NCI-H1930 (cell line): ENCODE data around the gene BCR.
"Not testable (repeated sequence)": the region's sequence is repeated elsewhere in the genome, so short reads cannot be mapped to it uniquely, and the experiment has no call there.

Experiments used
- DNase-seq, 2 experiments: peaks; one replicate each; lab custom pipeline; 2025; lab: John Stamatoyannopoulos, UW

BCR gene

DNA sequence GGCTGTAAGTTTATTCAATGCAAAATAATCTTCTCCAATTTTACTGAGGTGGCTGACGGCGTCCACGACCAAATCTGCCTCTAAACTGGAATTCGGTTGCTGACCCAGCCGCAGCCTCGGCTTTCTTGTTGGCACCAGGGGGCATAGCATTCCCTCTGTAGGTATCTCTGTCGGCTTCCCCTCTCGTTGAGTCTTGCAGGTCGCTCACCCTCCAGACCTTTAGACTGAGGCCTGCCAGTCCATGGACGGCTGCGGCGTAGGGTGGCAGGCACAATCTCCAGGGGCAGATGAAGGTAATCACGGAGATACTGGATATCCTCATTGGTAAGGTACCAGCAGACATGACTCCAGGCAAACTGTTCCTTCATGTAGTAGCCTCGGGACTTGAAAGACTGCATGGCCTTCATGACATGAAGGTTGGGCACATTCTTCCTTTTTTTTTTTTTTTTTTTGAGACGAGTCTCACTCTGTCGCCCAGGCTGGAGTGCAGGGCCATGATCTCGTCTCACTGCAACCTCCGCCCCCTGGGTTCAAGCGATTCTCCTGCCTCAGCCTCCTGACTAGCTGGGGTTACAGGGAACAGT lies 142.3 kb downstream of the BCR start:
- DNase-seq = not testable (repeated sequence)

- not testable (repeated sequence) for DNase-seq
These were observed 143.8 kb downstream of the BCR start for GRCh38 chr22:23323960-23324688.

DNA sequence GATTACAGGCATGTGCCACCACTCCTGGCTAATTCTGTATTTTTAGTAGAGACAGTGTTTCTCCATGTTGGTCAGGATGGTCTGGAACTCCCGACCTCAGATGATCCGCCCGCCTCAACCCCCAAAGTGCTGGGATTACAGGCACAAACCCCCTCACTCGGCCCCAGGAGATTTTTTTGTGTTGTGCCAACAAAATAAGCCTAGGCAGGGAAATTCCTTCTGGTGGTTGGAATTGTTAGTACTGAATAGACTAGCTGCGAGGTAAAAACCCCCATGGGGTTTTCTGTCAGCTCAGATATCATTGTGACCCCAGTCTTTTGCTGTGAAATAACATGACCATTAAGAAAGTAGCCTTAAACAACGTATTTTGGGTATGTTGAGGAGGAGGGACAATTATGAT lies 144.9 kb downstream of the BCR start:
- DNase-seq = no peak

- DNase-seq = not testable (repeated sequence)
These were observed 153.5 kb downstream of the BCR start for GRCh38 chr22:23333822-23334221.

DNA sequence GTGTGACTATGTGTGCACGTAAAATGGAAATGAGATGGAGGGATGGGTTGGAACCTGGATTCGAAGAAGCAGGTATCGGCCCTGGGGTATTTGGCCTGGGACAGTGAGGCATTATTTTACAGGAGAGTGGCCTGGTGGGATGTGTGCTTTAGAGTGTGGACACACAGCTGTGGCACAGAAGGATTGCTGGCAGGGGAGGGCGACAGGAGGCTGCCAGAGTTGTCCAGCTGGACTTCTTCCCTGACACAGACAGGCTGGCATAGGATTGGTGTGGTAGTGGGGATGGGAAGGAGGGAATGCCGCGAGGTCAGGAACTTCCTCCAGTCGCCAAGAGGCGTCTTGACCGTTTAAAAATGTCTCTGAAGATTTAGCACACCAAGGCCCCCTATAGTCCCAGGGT lies 157.4 kb downstream of the BCR start:
- not testable (repeated sequence) for DNase-seq

DNA sequence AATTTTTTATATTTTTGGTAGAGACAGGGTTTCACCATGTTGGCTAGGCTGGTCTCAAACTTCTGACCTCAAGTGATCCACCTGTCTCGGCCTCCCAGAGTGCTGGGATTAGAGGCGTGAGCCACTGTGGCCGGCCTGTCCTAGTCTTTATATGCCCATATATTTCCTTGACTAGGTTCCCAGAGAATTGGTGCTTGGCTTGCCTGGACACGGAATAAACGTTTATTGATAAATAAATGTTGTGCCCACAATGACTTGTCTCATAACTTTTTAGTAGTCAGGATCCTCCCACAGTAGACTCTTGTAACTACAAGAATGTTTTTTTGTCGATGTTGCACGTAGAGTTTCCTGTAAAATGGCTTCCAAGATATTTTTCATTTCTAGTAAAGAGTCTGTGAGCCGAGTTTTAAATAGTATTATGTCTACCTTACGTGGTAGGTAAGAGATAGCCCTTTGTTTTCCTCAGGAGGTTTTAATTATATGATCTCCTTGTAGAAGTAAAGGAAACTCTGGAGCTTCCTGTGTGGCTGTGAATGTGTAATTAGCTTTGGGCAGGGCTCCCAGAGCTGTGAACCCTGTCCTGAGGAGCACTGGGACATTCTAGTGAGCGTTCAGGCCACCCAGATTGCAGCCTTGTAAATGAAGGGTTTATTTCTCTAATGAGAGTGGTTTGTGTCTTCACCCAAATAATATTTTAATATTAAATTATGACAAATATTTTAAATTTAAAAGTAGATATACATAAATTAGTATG lies 161.8 kb downstream of the BCR start:
- not testable (repeated sequence) for DNase-seq

DNA sequence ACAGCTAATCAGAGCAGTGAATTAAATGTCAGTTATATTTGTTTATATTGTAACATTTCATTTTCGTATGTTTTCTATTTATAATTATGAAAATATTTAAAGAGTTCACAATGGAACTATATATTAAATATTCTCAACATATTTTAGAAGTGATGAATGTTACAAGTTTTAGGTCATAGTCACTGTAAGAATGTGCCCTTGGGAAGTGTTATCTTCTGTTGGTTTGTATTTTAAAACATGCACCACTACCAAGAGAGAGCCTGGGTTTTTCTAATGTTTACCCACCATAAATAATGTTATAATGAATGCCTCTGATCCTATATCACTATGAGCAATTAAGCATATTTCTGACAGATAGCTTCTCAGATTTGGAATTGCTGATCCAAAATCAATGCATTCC lies 171.0 kb downstream of the BCR start:
- DNase-seq = no peak

- DNase-seq = no peak
These were observed 172.7 kb downstream of the BCR start for GRCh38 chr22:23353004-23353403.

DNA sequence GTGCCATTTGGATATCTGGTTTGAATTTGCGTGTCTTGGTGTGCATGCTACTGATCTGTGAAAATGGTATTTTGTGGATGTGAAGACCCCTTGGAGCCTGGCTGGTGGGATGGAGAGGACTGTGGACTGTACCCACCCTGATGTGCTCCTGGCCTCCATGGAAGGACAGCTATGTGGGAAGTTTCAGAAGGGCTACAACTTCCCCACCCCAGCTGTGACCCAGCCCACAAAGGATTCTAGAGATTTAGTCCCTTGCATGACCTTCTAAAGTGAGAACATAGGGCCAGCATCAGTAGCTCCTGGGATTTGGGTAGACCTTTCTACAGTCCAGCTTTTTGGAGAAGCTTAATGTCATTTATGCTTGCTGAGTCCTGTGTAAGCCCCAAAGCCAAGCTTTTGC lies 173.4 kb downstream of the BCR start:
- no peak for DNase-seq

- no peak for DNase-seq
These were observed 175.8 kb downstream of the BCR start for GRCh38 chr22:23356094-23356493.

GRCh38 chr22:23357053-23357452 lies 176.7 kb downstream of the BCR start:
- no peak for DNase-seq

- no peak for DNase-seq
These were observed 179.3 kb downstream of the BCR start for GRCh38 chr22:23359583-23360123.

- DNase-seq = no peak
These were observed 181.4 kb downstream of the BCR start for GRCh38 chr22:23361676-23362075.

DNA sequence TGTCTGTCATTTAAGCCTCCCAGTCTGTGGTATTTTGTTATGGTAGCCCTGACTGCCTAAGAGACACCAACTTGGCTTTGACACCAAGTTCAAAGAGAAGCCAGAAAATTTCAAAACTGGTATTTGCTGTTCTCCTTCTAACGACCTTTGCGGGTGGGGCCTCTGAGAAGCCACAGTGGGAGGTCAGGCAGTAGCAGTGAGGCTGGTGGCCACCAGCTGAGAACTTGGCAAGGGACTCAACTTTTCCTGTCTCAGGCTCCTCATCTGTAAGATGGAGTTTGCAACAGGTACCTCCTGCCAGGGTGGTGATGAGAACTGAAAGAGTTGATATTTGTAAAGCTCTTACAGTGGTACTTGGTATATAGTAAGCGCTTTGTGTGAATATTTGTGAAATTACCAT lies 183.4 kb downstream of the BCR start:
- DNase-seq = no peak

DNA sequence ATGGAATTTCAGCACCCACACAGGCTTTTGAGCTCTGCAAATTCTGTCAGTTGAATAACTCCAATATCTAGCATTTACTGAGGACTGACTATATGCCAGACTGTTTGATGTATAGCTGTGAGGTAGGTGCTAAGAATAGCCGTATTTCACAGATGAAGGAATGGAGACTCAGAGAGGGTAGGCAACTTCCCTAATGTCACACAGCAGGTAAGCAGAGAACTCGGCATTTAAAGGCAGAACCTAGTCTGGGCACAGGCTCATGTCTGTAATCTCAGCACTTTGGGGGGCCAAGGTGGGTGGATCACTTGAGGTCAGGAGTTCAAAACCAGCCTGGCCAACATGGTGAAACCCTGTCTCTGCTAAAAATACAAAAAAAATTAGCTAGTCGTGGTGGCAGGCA lies 184.1 kb downstream of the BCR start:
- no peak for DNase-seq

GRCh38 chr22:23365524-23365923 lies 185.2 kb downstream of the BCR start:
- no peak for DNase-seq

GRCh38 chr22:23365961-23366360 lies 185.7 kb downstream of the BCR start:
- no peak for DNase-seq

GRCh38 chr22:23367196-23367595 lies 186.9 kb downstream of the BCR start:
- not testable (repeated sequence) for DNase-seq
